GM06990 (cell line): ENCODE measurements around the gene CCDC107.
"Not testable (repeated sequence)": the region's sequence is repeated elsewhere in the genome, so short reads cannot be mapped to it uniquely, and the experiment has no call there.

ENCODE experiments used
- DNase-seq: peaks from one replicate; pipeline ENCODE4 v3.0.0-alpha.2; 2011; ENCODE audit not compliant: insufficient read length; ENCODE audit errors: extremely low read depth
- H3K27me3 ChIP-seq: replicated peaks from 2 replicates; pipeline ENCODE4 v1.6.0; 2011; ENCODE audit warnings: low read length; ENCODE audit not compliant: control insufficient read depth, insufficient read depth
- H3K36me3 ChIP-seq: 2 replicates; pipeline ENCODE4 v1.5.1; 2011; ENCODE audit warnings: low read length; ENCODE audit not compliant: control insufficient read depth, insufficient read depth
- H3K4me3 ChIP-seq: replicated peaks from 2 replicates; pipeline ENCODE4 v1.5.1; 2011; ENCODE audit warnings: low read depth, mild to moderate bottlenecking, control low read depth, low read length
- CTCF ChIP-seq: IDR thresholded peaks from 2 replicates; pipeline ENCODE4 v1.5.1; 2011; ENCODE audit warnings: low read length, control low read depth, mild to moderate bottlenecking, inconsistent platforms; ENCODE audit not compliant: insufficient read depth, poor library complexity, severe bottlenecking

Gene CCDC107

GRCh38 chr9:35643046-35643445 lies 15.0 kb upstream of the CCDC107 start:
- no peaks in the 10 kb centered on the region; the same call in 1 of the 2 replicates for H3K36me3 ChIP-seq
- no peak overlapping the region for H3K4me3 ChIP-seq
- TF ChIP-seq CTCF = no peak
- H3K27me3 ChIP-seq = no peaks in the 10 kb centered on the region
- no peak for DNase-seq

DNA sequence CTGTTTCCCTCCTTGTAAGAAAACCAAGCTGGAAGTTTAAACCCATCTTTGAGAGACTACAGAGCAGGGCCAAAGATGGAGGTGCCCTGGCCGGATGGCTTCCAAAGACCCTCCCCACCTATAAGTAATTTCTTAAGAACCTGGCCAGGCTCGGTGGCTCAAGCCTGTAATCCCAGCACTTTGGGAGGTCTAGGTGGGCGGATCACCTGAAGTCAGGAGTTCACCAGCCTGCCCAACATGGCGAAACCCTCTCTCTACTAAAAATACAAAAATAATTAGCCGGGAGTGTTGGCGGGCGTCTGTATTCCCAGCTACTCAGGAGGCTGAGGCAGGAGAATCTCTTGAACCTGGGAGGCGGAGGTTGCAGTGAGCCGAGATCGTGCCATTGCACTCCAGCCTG lies 12.4 kb upstream of the CCDC107 start:
- not testable (repeated sequence) for DNase-seq, H3K36me3 ChIP-seq, H3K27me3 ChIP-seq
- H3K4me3 ChIP-seq = peak overlapping the region; percentile 72

GRCh38 chr9:35646153-35646532 lies 11.9 kb upstream of the CCDC107 start:
- H3K4me3 ChIP-seq = peak overlapping the region; percentile 72
- no peak for TF ChIP-seq CTCF
- no peaks in the 10 kb centered on the region; the same call in 1 of the 2 replicates for H3K36me3 ChIP-seq
- DNase-seq = peak; percentile 37
- no peaks in the 10 kb centered on the region for H3K27me3 ChIP-seq

DNA sequence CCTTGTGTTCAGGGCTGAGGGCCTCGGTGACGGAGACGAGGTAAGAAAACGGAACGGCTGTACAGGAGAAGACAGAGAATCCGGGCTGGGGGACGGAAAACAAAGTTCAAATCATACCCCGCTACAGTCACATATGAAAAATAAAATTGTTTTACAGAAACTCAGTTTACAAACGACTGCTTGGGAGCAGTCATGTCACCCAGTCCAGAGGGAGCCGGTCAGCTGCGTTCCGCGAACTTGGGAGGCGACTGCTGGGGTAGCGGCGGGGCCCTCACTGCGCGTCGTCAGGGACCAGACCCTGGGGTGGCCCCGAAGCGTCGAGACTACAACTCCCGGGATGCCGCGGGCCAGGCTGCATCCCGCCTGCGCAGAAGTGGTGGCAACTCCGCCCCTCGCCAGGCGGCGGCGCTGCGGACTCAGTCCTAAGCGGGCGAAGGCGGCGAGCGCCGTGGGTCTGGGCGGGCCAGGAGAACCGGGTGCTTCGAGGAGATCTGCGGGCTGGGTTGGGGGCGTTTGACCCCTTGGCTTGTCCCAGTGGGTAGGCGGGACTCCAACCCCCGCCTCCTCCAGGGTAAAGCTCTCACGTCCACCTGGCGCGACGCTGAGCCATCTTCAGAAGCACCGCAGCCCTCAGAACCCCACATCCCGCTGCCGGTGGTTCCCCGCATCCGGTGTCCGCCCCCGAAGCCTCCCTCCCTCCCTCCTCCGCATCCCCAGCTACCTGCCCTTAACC lies 11.4 kb upstream of the CCDC107 start:
- Histone ChIP-seq H3K27me3 (no peaks in the 10 kb centered on the region), H3K36me3 (no peaks in the 10 kb centered on the region; the same call in 1 of the 2 replicates), H3K4me3 (peak overlapping the region; percentile 72)
- peak; percentile 95 for DNase-seq
- TF ChIP-seq CTCF = peak; percentile 98

DNA sequence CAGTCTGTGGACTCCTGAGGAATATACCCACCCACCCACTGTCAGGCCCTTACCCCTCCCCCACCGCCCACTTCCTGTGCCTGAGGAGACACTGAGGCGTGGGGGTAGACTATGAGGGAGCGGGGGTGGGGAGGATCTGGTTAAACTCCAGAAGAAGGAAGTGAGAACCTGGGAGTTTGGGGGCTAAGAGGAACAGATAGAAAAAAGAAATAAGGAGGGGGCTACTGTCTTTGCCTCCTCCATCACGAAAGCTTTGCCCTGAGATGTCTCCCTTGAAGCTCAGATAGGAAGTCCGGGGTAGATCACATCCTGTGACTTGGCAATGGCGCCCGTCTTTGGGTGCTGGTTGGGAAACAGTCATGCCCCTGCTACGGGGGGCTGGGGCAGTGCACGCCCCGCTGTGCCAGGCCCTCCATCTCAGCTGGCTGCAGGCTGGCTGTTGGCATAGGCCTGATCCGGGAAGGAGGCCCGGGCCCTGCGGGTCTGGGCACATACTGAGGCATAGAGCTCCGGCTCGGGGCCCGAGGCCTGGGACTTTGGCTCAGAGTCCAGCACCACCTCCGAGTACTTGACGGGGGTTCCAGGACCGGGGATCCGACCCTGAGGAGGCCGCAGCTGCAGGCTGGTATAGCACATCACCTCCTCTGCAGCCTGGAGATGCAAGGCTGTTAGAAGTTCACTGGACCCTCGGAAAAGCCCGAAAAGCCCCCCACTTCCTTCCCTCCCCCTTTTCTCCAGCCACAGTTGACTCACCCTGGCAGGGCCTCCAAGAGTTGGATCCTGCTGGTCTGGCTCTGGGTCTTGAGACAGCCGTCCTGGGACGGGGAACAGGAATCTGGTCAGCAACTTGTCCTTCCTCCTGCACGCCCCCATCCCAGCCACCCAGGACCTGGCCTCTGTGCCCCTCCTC lies 8.4 kb upstream of the CCDC107 start:
- H3K27me3 ChIP-seq = no peaks in the 10 kb centered on the region
- no peak for TF ChIP-seq CTCF
- peak; percentile 49 for DNase-seq
- H3K4me3 ChIP-seq = peak overlapping the region; percentile 74
- no peaks in the 10 kb centered on the region for H3K36me3 ChIP-seq

GRCh38 chr9:35650341-35651158 lies 7.5 kb upstream of the CCDC107 start, which contains the start of gene SIT1:
Gene SIT1, minus strand, starts transcription at chr9:35650931. Its CDS starts 78 bp downstream, at chr9:35650853.
- Histone ChIP-seq H3K36me3 (no peaks in the 10 kb centered on the region), H3K4me3 (peak within 1 kb of the TSS; percentile 74), H3K27me3 (no peaks in the 10 kb centered on the region)
- peak; percentile 57 for DNase-seq
- no peak for TF ChIP-seq CTCF
